Vagina (tissue), 2 donors: ENCODE results near the gene UCK1. TPM values are rescaled to one million over a fixed set of nuclear protein-coding genes. Genes with fewer than 3 reads are reported as not detected.
"Not testable (repeated sequence)": the region's sequence is repeated elsewhere in the genome, so short reads cannot be mapped to it uniquely, and the experiment has no call there.

ENCODE experiments used
- DNase-seq, 2 donors: peaks; one replicate each; pipeline ENCODE4 v3.0.0-alpha.2; 2017; ENCODE audit errors: extremely low spot score in 2 of 2
- H3K27ac ChIP-seq: fragments of 200-600 bp; sonication (generic); one replicate; pipeline ENCODE4 v1.5.1; 2019
- H3K27me3 ChIP-seq: fragments of 200-600 bp; sonication (generic); one replicate; pipeline ENCODE4 v1.5.1; 2019
- H3K36me3 ChIP-seq, 2 donors: fragments of 200-600 bp; sonication (generic); one replicate each; pipeline ENCODE4 v1.5.1; 2017 to 2019
- H3K4me1 ChIP-seq: fragments of 200-600 bp; sonication (generic); one replicate; pipeline ENCODE4 v1.5.1; 2019
- H3K4me3 ChIP-seq, 2 donors: fragments of 200-600 bp; sonication (generic); 1 replicate in 1 of 2; 2 replicates in 1 of 2; pipeline ENCODE4 v1.5.1; 2016 to 2019
- H3K9me3 ChIP-seq: fragments of 200-600 bp; sonication (generic); one replicate; pipeline ENCODE4 v1.5.1; 2019
- CTCF ChIP-seq, 3 experiments: fragments of 450-650 bp in 2 of 3; fragments of 200-600 bp in 1 of 3; sonication (generic) in 1 of 3; IDR thresholded peaks; one replicate each; pipeline ENCODE4 v1.5.1; 2017 to 2019; ENCODE audit warnings: antibody characterized with exemption in 3 of 3, mild to moderate bottlenecking in 2 of 3, moderate library complexity in 2 of 3
- POLR2A ChIP-seq, 2 donors: fragments of 450-650 bp; IDR thresholded peaks; one replicate each; pipeline ENCODE4 v1.6.1; 2017; ENCODE audit warnings: antibody characterized with exemption in 2 of 2, mild to moderate bottlenecking in 2 of 2, moderate library complexity in 2 of 2
- POLR2AphosphoS5 ChIP-seq, 2 donors: sonication (generic); formaldehyde crosslinking; IDR thresholded peaks; one replicate each; pipeline ENCODE4 v1.9.0; 2017; ENCODE audit warnings: antibody characterized with exemption in 2 of 2, mild to moderate bottlenecking in 2 of 2, low read depth in 1 of 2; ENCODE audit not compliant: insufficient read depth in 1 of 2
- intact Hi-C: fragments of 100-400 bp; cut with DNase I; formaldehyde crosslinking; loops from one replicate; pipeline ENCODE4 v1.15.1; 2023
- total RNA-seq: library from RNA; depleted of rRNA; stranded (reverse); fragments of >200 nt; gene quantifications from one replicate; pipeline ENCODE4 v1.2.3, GENCODE V29; 2016

The UCK1 gene
- total RNA-seq, 1 donor from 2014 or later, result 37.3 TPM

- Histone ChIP-seq H3K36me3 (peaks cover 0 to 91% of the 10 kb centered on the region in 2 donors), H3K4me1 (no peaks in the 10 kb centered on the region), H3K27ac (no peak overlapping the region), H3K27me3 (no peaks in the 10 kb centered on the region), H3K9me3 (no peaks in the 10 kb centered on the region), H3K4me3 (no peak overlapping the region)
- no peak for DNase-seq
- no peak for TF ChIP-seq POLR2AphosphoS5 (IDR thresholded peaks at IDR 0.05; ENCODE audit: insufficient read depth in 1 of 2, low read depth in 1 of 2)
- TF ChIP-seq POLR2A (IDR thresholded peaks at IDR 0.05), result no peak
- TF ChIP-seq CTCF (IDR thresholded peaks at IDR 0.05), result no peak
- intact Hi-C loops, result no loop called here
These were observed 14.1 kb downstream of the UCK1 start for GRCh38 chr9:131516930-131517329.

DNA sequence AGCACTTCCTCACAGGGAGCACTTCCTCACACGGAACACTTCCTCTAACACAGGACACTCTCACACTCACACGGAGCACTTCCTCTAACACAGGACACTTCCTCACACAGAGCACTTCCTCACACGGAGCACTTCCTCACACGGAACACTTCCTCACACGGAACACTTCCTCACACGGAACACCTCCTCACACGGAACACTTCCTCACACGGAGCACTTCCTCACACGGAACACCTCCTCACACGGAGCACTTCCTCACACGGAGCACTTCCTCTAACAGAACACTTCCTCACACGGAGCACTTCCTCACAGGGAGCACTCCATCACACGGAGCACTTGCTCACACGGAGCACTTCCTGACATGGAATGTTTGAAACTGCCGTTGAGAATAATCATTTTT lies 15.0 kb downstream of the UCK1 start:
- H3K4me1 ChIP-seq, result no peaks in the 10 kb centered on the region
- no peak for DNase-seq
- intact Hi-C loops, result no loop called here
- H3K4me3 ChIP-seq, result no peak overlapping the region
- no peak for TF ChIP-seq POLR2AphosphoS5 (IDR thresholded peaks at IDR 0.05; ENCODE audit: insufficient read depth in 1 of 2, low read depth in 1 of 2)
- no peak for TF ChIP-seq CTCF (IDR thresholded peaks at IDR 0.05)
- TF ChIP-seq POLR2A (IDR thresholded peaks at IDR 0.05), result no peak
- H3K27me3 ChIP-seq, result no peaks in the 10 kb centered on the region
- H3K9me3 ChIP-seq, result no peaks in the 10 kb centered on the region
- H3K27ac ChIP-seq, result no peak overlapping the region
- peaks cover 0 to 89% of the 10 kb centered on the region in 2 donors for H3K36me3 ChIP-seq

GRCh38 chr9:131515559-131516031 lies 15.5 kb downstream of the UCK1 start:
- H3K27ac ChIP-seq, intact Hi-C loops, H3K4me3 ChIP-seq, H3K4me1 ChIP-seq, DNase-seq, H3K27me3 ChIP-seq, H3K9me3 ChIP-seq: not testable (repeated sequence)
- H3K36me3 ChIP-seq, result peaks cover 0 to 89% of the 10 kb centered on the region in 2 donors

DNA sequence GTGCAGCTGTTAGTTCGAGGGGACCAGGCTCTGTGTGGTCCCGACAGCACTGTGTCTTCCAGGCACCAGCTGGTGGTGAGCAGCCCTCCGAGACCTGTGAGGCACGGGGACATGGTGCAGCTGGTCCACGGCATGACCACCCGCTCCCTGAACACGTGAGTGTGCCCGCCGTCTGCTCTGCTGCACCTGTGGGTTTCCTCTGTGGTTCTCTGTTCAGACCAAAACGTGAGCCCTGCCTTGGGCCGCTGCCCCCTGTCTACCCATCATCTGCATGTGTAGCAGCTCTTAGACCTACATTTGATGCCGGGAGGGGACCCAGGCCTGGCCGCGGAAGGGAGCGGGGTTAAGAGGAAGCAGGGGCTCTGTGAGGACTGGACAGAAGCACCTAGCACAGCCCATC lies 17.9 kb downstream of the UCK1 start:
- intact Hi-C loops, result no loop called here

DNA sequence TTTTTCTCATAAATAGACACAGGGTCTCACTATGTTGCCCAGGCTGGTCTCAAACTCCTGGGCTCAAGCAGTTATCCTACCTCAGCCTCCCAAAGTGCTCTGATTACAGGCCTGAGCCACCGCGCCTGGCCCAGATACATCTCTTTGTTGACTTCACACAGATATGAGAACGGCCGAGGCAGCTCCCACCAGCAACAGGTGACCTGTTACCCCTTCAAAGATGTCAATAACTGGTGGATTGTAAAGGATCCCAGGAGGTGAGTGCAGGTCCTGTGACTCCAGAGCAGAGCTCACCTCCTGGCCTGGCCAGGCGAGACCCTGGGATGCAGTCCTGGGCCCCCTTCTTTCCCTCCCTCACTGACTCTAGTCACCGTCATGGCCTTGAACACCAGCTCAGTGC lies 19.2 kb downstream of the UCK1 start:
- no peaks in the 10 kb centered on the region for H3K9me3 ChIP-seq
- no peak for DNase-seq
- H3K4me3 ChIP-seq, result no peak overlapping the region
- intact Hi-C loops, result no loop called here
- no peak for TF ChIP-seq CTCF (IDR thresholded peaks at IDR 0.05)
- TF ChIP-seq POLR2A (IDR thresholded peaks at IDR 0.05), result no peak
- no peak for TF ChIP-seq POLR2AphosphoS5 (IDR thresholded peaks at IDR 0.05; ENCODE audit: insufficient read depth in 1 of 2, low read depth in 1 of 2)
- no peaks in the 10 kb centered on the region for H3K4me1 ChIP-seq
- peaks cover 0 to 69% of the 10 kb centered on the region in 2 donors for H3K36me3 ChIP-seq
- no peak overlapping the region for H3K27ac ChIP-seq
- no peaks in the 10 kb centered on the region for H3K27me3 ChIP-seq

More for the DNA sequence above, 17.9 kb downstream of the UCK1 start:
- Histone ChIP-seq H3K36me3 (peaks cover 0 to 76% of the 10 kb centered on the region in 2 donors), H3K27me3 (no peaks in the 10 kb centered on the region), H3K4me1 (no peaks in the 10 kb centered on the region), H3K27ac (no peak overlapping the region), H3K4me3 (no peak overlapping the region), H3K9me3 (no peaks in the 10 kb centered on the region)
- TF ChIP-seq CTCF (IDR thresholded peaks at IDR 0.05), result no peak
- TF ChIP-seq POLR2A (IDR thresholded peaks at IDR 0.05), result no peak
- no peak for TF ChIP-seq POLR2AphosphoS5 (IDR thresholded peaks at IDR 0.05; ENCODE audit: insufficient read depth in 1 of 2, low read depth in 1 of 2)
- DNase-seq, result no peak
